ENCODE measurements around the gene FOSB. TPM values are rescaled to one million over a fixed set of nuclear protein-coding genes. Genes with fewer than 3 reads are reported as not detected.

The FOSB gene
- total and polyA plus RNA-seq, 5 donors, result 1.6 to 57.8 (median 8.4) TPM

GRCh38 chr19:45474606-45475521 lies 7.1 kb downstream of the FOSB start:
- no peak overlapping the region for H3K4me3 ChIP-seq (ENCODE audit: low read length)
- DNase-seq (no peak), ATAC-seq (no peak)
- no peaks in the 10 kb centered on the region for H3K27me3 ChIP-seq (ENCODE audit: control insufficient read depth, insufficient read depth)
- 60% methylated on average over 28 of the region's 28 CpGs for WGBS
- H3K4me1 ChIP-seq (ENCODE audit: control insufficient read depth, insufficient read depth, low read length), result no peaks in the 10 kb centered on the region
- no peak overlapping the region for H3K27ac ChIP-seq (ENCODE audit: low read length)
- H3K9me3 ChIP-seq (ENCODE audit: control insufficient read depth, low read length), result no peaks in the 10 kb centered on the region
- intact Hi-C loops (cut with DNase I), result no loop called here

- Histone ChIP-seq H3K4me1 (ENCODE audit: control insufficient read depth, insufficient read depth, low read length) (no peaks in the 10 kb centered on the region), H3K4me3 (ENCODE audit: low read length) (no peak overlapping the region), H3K27me3 (ENCODE audit: control insufficient read depth, insufficient read depth) (no peaks in the 10 kb centered on the region), H3K9me3 (ENCODE audit: control insufficient read depth, low read length) (no peaks in the 10 kb centered on the region), H3K27ac (ENCODE audit: low read length) (no peak overlapping the region)
- intact Hi-C loops (cut with DNase I), result no loop called here
- 74% methylated on average over 6 of the region's 6 CpGs for WGBS
- DNase-seq (no peak), ATAC-seq (no peak)
Observed at GRCh38 chr19:45475537-45476291, 7.9 kb downstream of the FOSB start.

- no peaks in the 10 kb centered on the region for H3K4me1 ChIP-seq (ENCODE audit: control insufficient read depth, insufficient read depth, low read length)
- no peaks in the 10 kb centered on the region for H3K9me3 ChIP-seq (ENCODE audit: control insufficient read depth, low read length)
- H3K4me3 ChIP-seq (ENCODE audit: low read length), result no peak overlapping the region
- H3K27me3 ChIP-seq (ENCODE audit: control insufficient read depth, insufficient read depth), result no peaks in the 10 kb centered on the region
- no peak for ATAC-seq
- no peak overlapping the region for H3K27ac ChIP-seq (ENCODE audit: low read length)
- DNase-seq, result no peak
- intact Hi-C loops (cut with DNase I), result no loop called here
- 54% methylated on average over 5 of the region's 5 CpGs for WGBS
Observed at GRCh38 chr19:45476304-45476703, 8.5 kb downstream of the FOSB start.

GRCh38 chr19:45477186-45477585 lies 9.4 kb downstream of the FOSB start:
- intact Hi-C loops (cut with DNase I), result no loop called here
- Histone ChIP-seq H3K27ac (ENCODE audit: low read length) (no peak overlapping the region), H3K27me3 (ENCODE audit: control insufficient read depth, insufficient read depth) (no peaks in the 10 kb centered on the region), H3K4me3 (ENCODE audit: low read length) (no peak overlapping the region), H3K4me1 (ENCODE audit: control insufficient read depth, insufficient read depth, low read length) (no peaks in the 10 kb centered on the region), H3K9me3 (ENCODE audit: control insufficient read depth, low read length) (no peaks in the 10 kb centered on the region)
- DNase-seq (no peak), ATAC-seq (no peak)
- 29% methylated on average over 5 of the region's 5 CpGs for WGBS

- Histone ChIP-seq H3K27ac (ENCODE audit: low read length) (peak overlapping the region; percentile 94), H3K4me3 (ENCODE audit: low read length) (peak overlapping the region; percentile 67), H3K9me3 (ENCODE audit: control insufficient read depth, low read length) (no peaks in the 10 kb centered on the region), H3K27me3 (ENCODE audit: control insufficient read depth, insufficient read depth) (no peaks in the 10 kb centered on the region), H3K4me1 (ENCODE audit: control insufficient read depth, insufficient read depth, low read length) (no peaks in the 10 kb centered on the region)
- 6% methylated on average over 12 of the region's 12 CpGs for WGBS
- intact Hi-C loops (cut with DNase I), result loop anchor here (2.0 kb wide), 2 partner anchors 39 to 47 kb away; no protein-coding TSS in a partner anchor
- ATAC-seq (no peak), DNase-seq (no peak)
Observed at GRCh38 chr19:45477713-45478453, 10.1 kb downstream of the FOSB start.

- DNase-seq, result peak; percentile 78 to 91 (median 89)
Observed at GRCh38 chr19:45478454-45479238, 10.8 kb downstream of the FOSB start.

GRCh38 chr19:45483033-45483432 lies 15.2 kb downstream of the FOSB start:
- no peaks in the 10 kb centered on the region for H3K9me3 ChIP-seq (ENCODE audit: control insufficient read depth, low read length)
- intact Hi-C loops (cut with DNase I), result no loop called here
- WGBS, result 91% methylated on average over 5 of the region's 5 CpGs

More at GRCh38 chr19:45478454-45479238, 10.8 kb downstream of the FOSB start:
- ATAC-seq, result peak; percentile 95 to 96
- intact Hi-C loops (cut with DNase I), result loop anchor here (1.0 to 2.0 kb wide), 3 partner anchors 39 to 48 kb away; no protein-coding TSS in a partner anchor
- peak overlapping the region; percentile 94 for H3K27ac ChIP-seq (ENCODE audit: low read length)
- peak overlapping the region; percentile 67 for H3K4me3 ChIP-seq (ENCODE audit: low read length)
- no peaks in the 10 kb centered on the region for H3K9me3 ChIP-seq (ENCODE audit: control insufficient read depth, low read length)
- H3K4me1 ChIP-seq (ENCODE audit: control insufficient read depth, insufficient read depth, low read length), result no peaks in the 10 kb centered on the region
- under 1% methylated on average over 39 of the region's 39 CpGs for WGBS
- H3K27me3 ChIP-seq (ENCODE audit: control insufficient read depth, insufficient read depth), result no peaks in the 10 kb centered on the region

GRCh38 chr19:45484273-45484945 lies 16.6 kb downstream of the FOSB start:
- Histone ChIP-seq H3K4me3 (ENCODE audit: low read length) (no peak overlapping the region), H3K27me3 (ENCODE audit: control insufficient read depth, insufficient read depth) (no peaks in the 10 kb centered on the region), H3K27ac (ENCODE audit: low read length) (no peak overlapping the region), H3K4me1 (ENCODE audit: control insufficient read depth, insufficient read depth, low read length) (no peaks in the 10 kb centered on the region), H3K9me3 (ENCODE audit: control insufficient read depth, low read length) (no peaks in the 10 kb centered on the region)
- intact Hi-C loops (cut with DNase I), result no loop called here
- DNase-seq, result no peak
- no peak for ATAC-seq
- 76% methylated on average over 13 of the region's 13 CpGs for WGBS

More at GRCh38 chr19:45483033-45483432, 15.2 kb downstream of the FOSB start:
- H3K27ac ChIP-seq (ENCODE audit: low read length), result no peak overlapping the region
- DNase-seq (no peak), ATAC-seq (no peak)
- H3K4me1 ChIP-seq (ENCODE audit: control insufficient read depth, insufficient read depth, low read length), result no peaks in the 10 kb centered on the region
- H3K4me3 ChIP-seq (ENCODE audit: low read length), result no peak overlapping the region
- no peaks in the 10 kb centered on the region for H3K27me3 ChIP-seq (ENCODE audit: control insufficient read depth, insufficient read depth)

GRCh38 chr19:45485305-45486077 lies 17.7 kb downstream of the FOSB start:
- peak overlapping the region; percentile 88 for H3K4me3 ChIP-seq (ENCODE audit: low read length)
- WGBS, result under 1% methylated on average over 35 of the region's 35 CpGs
- peak overlapping the region; percentile 72 for H3K27ac ChIP-seq (ENCODE audit: low read length)
- H3K4me1 ChIP-seq (ENCODE audit: control insufficient read depth, insufficient read depth, low read length), result no peaks in the 10 kb centered on the region
- no peaks in the 10 kb centered on the region for H3K9me3 ChIP-seq (ENCODE audit: control insufficient read depth, low read length)
- H3K27me3 ChIP-seq (ENCODE audit: control insufficient read depth, insufficient read depth), result no peaks in the 10 kb centered on the region
- intact Hi-C loops (cut with DNase I), result no loop called here
- DNase-seq, result peak; percentile 99 to 100 (median 99)
- ATAC-seq, result peak; percentile 98

All from right cardiac atrium (tissue), 5 donors.